Nephron (organoid): Measurements from ENCODE around the gene ATP13A2.
A peak's percentile ranks its signal among the peaks of the same experiment; 100 is the strongest.

Experiments
- H3K27ac Mint-ChIP-seq, 3 experiments: 2 replicates each; pipeline ENCODE4 v1.8.0; 2020; ENCODE audit warnings: mixed read lengths in 3 of 3, mild to moderate bottlenecking in 2 of 3, moderate library complexity in 1 of 3
- H3K27me3 Mint-ChIP-seq: 2 replicates; pipeline ENCODE4 v1.8.0; 2021; ENCODE audit warnings: low read depth, mild to moderate bottlenecking, moderate library complexity, mixed read lengths
- H3K36me3 Mint-ChIP-seq: 2 replicates; pipeline ENCODE4 v1.8.0; 2020; ENCODE audit warnings: low read depth, mixed read lengths
- H3K4me1 Mint-ChIP-seq: 2 replicates; pipeline ENCODE4 v1.8.0; 2020; ENCODE audit warnings: mixed read lengths
- H3K4me3 Mint-ChIP-seq, 3 experiments: 2 replicates each; pipeline ENCODE4 v1.8.0; 2020; ENCODE audit warnings: mild to moderate bottlenecking in 3 of 3, mixed read lengths in 3 of 3, moderate library complexity in 2 of 3
- H3K9me3 Mint-ChIP-seq: 2 replicates; pipeline ENCODE4 v1.8.0; 2020; ENCODE audit warnings: mixed read lengths
- CTCF ChIP-seq, 3 experiments: fragments of 200-600 bp; sonication (generic); IDR thresholded peaks; one replicate each; pipeline ENCODE4 v1.5.0; 2021; ENCODE audit warnings: antibody characterized with exemption in 3 of 3; ENCODE audit not compliant: unreplicated experiment in 3 of 3

The ATP13A2 gene

GRCh38 chr1:16979475-16980327 lies 32.0 kb downstream of the ATP13A2 start:
- Mint-ChIP-seq H3K4me1 (peaks cover 46% of the 10 kb centered on the region), H3K27ac (peak overlapping the region; percentile 82 to 92 (median 85)), H3K9me3 (no peaks in the 10 kb centered on the region), H3K4me3 (peak overlapping the region; percentile 88 to 93 (median 93)), H3K27me3 (peaks cover 13% of the 10 kb centered on the region), H3K36me3 (peaks cover 16% of the 10 kb centered on the region)
- no peak for TF ChIP-seq CTCF (IDR thresholded peaks at IDR 0.05; ENCODE audit: unreplicated experiment in 3 of 3)

DNA sequence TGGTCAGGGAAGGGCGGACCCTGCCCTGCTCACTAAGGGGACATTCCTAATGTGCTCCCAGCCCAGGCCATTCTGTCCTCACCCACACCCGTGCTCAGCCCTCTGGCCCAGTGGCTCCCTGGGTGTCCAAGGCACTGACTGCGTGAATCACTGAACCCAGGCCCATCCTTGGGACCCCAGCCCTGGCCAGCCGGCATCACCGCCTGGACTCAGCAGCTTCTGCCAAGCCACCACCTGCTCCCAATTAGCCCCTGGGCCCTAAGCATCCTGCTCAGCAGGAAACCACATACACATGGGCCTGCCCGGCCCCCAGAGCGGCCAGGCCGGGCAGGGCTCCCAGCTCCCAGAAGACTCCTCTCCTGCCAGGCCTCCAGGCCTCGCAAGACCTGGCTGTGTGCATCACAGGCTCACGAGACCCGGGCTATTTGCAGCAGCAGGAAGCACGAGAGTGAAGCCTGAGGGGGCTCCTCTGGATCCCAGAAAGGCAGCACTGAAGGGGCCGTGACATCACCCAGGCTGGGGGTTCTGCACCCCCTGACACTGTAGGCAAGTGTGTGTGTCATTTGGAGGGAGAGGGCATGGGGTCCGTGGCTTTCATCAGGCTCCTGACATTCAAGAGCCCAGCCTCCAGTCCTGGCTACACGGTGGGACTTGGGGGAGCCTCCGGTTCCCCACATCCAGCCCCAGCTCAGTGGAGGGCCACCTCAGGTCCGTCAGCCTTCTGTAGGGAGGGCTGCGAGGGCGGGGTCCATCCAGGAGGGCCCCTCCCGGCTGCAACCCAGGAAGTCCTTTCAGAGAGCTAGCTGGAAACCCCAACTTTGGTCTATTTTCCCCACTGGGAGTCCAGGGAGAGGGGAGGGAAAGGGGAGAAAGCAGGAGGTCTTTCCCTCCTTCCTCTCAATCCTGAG lies 32.9 kb downstream of the ATP13A2 start:
- H3K27me3 Mint-ChIP-seq = peaks cover 13% of the 10 kb centered on the region
- peaks cover 16% of the 10 kb centered on the region for H3K36me3 Mint-ChIP-seq
- no peak for TF ChIP-seq CTCF (IDR thresholded peaks at IDR 0.05; ENCODE audit: unreplicated experiment in 3 of 3)
- peaks cover 40% of the 10 kb centered on the region for H3K4me1 Mint-ChIP-seq
- H3K9me3 Mint-ChIP-seq = no peaks in the 10 kb centered on the region
- peak overlapping the region; percentile 82 to 92 (median 85) for H3K27ac Mint-ChIP-seq
- peak overlapping the region; percentile 88 to 93 (median 93) for H3K4me3 Mint-ChIP-seq

DNA sequence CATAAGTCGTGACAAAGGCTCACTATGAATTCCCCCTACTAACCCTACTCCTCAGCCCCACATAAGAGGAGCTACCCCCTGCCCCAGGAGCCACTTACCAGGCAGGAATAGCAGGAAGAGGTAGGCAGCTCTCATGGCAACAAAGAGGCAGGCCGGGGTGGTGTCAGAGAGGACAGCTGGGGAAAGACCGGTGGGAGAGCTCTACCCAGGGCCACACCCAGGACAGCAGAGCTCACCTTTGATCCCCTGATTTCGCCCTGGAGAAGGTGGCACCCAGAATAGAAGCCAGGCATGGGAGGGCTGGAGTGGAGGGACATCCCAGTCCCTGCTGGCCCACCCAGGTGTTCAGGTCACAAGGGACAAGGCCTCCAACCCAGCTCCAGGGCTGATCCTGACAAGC lies 33.6 kb downstream of the ATP13A2 start:
- Mint-ChIP-seq H3K27ac (peak overlapping the region in 2 of 3 experiments; percentile 32 to 82), H3K27me3 (peaks cover 13% of the 10 kb centered on the region), H3K9me3 (no peaks in the 10 kb centered on the region), H3K36me3 (peaks cover 19% of the 10 kb centered on the region), H3K4me1 (peaks cover 35% of the 10 kb centered on the region), H3K4me3 (peak overlapping the region; percentile 88 to 93 (median 93))
- no peak for TF ChIP-seq CTCF (IDR thresholded peaks at IDR 0.05; ENCODE audit: unreplicated experiment in 3 of 3)

- H3K27me3 Mint-ChIP-seq = peaks cover 8% of the 10 kb centered on the region
- no peak for TF ChIP-seq CTCF (IDR thresholded peaks at IDR 0.05; ENCODE audit: unreplicated experiment in 3 of 3)
- H3K36me3 Mint-ChIP-seq = peaks cover 25% of the 10 kb centered on the region
- peak overlapping the region; percentile 2 to 93 (median 88) for H3K4me3 Mint-ChIP-seq
- H3K27ac Mint-ChIP-seq = peak overlapping the region; percentile 8 to 58 (median 32)
- no peaks in the 10 kb centered on the region for H3K9me3 Mint-ChIP-seq
- peaks cover 37% of the 10 kb centered on the region for H3K4me1 Mint-ChIP-seq
These were observed 34.4 kb downstream of the ATP13A2 start for GRCh38 chr1:16977377-16977776.

GRCh38 chr1:16976966-16977365 lies 34.8 kb downstream of the ATP13A2 start:
- Mint-ChIP-seq H3K4me1 (peaks cover 41% of the 10 kb centered on the region), H3K27ac (peak overlapping the region in 2 of 3 experiments; percentile 32 to 58), H3K9me3 (no peaks in the 10 kb centered on the region), H3K36me3 (peaks cover 25% of the 10 kb centered on the region), H3K27me3 (peaks cover 8% of the 10 kb centered on the region), H3K4me3 (peak overlapping the region in 2 of 3 experiments; percentile 28 to 53)
- no peak for TF ChIP-seq CTCF (IDR thresholded peaks at IDR 0.05; ENCODE audit: unreplicated experiment in 3 of 3)
